Hematopoietic multipotent progenitor cell (in vitro differentiated cells): ENCODE measurements around the gene PREX1. TPM values are rescaled to one million over a fixed set of nuclear protein-coding genes. Genes with fewer than 3 reads are reported as not detected.
"Not testable (repeated sequence)": the region's sequence is repeated elsewhere in the genome, so short reads cannot be mapped to it uniquely, and the experiment has no call there.

Source experiments
- DNase-seq, 3 donors: peaks; one replicate each; pipeline ENCODE4 v3.0.0-alpha.2; 2011 to 2015; ENCODE audit warnings: low read depth in 2 of 3, low spot score in 2 of 3
- total RNA-seq: library from RNA; depleted of rRNA; stranded (reverse); fragments of >200 nt; gene quantifications from one replicate; pipeline ENCODE4 v1.2.3, GENCODE V29; 2012

PREX1 gene
- total RNA-seq, 1 donor, result 92.6 TPM

DNA sequence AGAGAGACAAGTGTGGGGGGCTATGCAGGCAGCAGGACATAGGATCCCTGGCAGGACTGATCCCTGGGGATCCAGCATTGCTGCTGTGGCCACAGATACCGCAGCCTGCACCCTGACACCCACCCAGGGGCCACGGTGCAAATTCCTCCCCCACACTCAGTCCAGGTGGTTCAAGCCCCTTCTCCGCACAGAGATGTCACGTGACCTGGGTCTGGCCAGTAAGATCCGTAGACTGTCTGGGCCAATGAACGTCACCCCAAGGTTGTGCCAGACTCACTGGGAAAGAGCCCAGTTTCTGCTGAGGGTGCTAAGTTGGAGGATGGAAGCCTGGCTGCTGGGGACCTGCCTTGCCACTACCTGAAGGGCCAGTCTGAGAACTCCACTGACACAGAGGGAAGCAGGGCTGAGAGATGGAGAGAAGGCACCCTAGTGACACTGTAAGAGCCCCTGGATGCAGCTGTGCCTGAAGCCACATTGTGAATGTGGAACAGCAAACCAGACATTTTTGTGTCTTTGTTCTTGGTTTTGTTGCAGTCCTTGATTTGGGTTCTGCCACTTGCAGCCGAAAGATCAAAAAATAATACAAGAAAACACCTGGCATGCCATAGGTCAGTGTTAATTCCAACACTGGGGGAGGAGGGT lies 228.6 kb downstream of the PREX1 start:
- no peak for DNase-seq

DNA sequence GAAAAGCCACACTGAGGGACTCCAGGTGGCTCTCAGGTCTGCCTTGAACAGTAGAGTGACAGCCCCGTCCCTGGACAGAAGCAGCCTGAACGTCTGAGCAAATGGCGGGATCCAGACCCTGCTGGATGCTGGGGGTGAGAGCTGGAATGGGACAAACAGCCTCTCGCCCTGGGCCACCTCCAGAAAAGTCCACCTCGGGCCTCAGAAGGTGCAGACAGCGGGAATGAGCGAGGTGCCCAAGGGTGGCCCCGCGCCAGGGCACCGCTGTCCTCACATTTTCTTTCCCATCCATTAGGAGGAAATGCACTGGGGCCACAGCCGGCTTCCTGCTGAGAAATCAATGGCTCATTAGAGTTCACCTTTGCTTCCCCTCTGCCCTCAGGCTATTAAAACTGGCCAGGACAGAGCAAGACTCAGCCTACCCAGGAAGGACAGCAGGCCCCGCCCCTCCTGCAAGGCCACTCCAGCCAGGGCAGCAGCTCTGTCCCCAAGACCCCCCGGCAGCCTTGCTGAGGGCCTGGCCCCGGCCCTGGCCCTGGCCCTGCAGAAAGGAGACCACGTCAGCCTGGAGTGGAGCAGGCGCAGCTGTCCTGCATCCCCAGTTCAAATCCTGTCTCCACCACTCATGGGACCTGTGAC lies 229.4 kb downstream of the PREX1 start:
- not testable (repeated sequence) for DNase-seq

DNA sequence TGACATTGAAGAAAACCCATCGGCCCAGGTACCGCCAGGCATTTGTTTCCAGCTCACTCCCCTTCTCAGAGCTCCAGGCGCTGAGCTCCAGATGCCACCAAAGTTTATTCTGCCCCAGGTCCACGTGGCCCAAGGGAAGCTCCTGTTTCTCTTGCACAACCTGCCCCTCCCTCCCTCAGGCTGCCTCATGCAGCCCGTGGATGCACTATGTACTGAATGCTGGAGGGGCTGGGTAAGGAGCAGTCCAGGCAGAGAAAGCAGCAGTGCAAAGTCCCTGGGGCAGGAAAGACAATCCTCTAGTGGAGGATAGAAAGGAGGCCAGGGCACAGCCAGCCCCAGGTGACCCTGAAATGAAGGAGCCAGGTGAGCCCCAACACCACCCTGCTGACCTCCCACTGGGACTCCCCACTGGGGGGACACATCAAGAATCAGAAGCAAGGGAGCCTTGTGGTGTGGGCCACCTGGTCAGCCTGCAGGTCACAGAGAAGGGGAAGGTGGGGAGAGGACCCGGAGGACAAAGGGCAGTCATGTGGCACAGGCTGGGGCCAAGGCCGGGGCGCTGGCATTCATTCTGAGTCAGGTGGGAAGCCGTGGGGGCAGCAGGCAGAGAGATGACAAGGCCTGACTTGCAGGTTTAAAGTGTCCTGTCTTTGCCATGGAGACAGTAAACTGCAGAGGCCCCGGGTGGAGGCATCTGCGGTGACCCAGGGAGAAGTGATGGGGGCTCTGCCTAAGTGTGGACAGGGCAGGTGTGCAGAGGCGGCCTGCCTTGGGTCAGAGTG lies 230.1 kb downstream of the PREX1 start:
- no peak for DNase-seq

DNA sequence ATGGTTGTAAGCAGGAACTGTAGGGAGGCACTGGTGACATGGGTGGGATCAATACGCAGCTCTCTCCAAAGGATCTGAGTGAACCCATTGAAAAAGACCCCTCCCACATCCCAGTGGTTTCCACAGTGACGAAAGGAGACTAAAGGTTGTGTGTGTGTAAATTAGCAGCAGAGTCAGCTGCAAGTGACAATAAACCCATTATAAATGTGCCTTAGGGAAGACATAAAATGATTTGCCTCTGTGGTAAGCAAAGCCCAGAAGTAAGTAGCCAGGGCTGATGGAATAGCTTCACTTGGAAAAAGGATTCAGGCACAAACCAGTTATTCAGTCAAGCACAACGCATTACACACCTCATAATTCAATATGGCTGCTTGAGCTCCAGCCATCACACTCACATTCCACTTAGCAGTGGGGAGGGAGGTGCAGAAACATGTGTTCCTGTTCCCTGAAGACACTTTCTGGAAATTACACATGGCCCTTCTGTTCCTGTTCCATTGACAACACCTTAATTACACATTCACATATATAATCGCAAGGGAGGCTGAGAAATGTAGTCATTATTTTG lies 231.4 kb downstream of the PREX1 start:
- no peak for DNase-seq

DNA sequence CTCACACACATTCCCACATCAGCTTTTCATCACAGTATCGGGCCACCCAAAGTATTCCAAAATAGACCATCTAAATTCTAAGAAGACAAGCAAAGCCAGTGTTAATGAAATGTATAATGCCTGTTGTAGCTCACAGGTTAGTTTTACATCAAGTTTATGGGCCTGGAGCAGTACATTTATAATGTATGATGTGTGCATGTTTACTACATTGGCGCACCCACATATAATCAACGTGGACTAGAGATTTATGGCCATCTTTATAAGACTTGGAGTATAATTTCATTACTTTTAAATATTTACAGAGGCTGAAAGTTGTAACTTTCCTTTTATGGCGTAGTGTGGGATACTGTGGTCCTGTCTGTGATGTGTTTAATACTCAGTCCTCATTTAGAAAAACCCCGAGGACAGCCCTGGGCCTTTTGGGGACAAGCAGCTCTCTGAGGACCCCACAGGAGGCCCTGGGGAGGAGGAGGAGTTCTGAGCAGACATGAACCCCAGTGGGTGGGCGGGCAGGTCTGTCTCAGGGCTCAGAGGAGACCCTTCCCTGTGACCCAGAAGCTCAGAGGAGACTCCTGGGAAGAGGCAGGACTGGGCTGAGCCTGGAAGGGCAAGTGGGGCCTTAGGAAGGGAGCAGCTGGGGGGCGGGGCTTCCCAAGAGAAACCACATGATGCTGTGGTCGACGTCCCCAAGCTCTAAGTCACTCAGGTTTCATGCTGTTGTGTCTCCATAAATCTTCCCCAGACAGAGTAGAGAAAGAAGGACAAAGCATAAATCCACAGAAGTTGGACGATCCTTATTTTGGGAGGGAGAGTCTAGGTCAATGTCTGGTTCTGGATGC lies 232.1 kb downstream of the PREX1 start:
- DNase-seq, result no peak

DNA sequence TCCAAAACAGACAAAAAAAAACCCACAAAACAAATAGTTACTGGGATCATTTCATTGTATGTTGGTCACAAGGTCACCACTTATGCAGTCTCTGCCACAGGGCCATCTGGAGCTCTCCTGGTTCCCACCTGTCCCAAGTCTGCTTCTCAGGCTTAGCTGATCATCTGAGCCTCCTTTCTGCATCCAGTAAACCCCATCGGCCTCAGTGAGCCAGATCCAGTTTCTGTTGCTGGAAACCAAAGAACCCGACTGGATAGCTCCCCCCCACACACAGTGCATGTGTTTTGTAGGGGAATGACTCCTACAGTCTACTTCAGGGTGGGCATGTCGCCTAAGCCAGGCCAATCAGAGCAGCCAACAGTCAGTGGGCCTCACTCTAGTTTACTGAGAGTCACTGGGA lies 233.3 kb downstream of the PREX1 start:
- no peak for DNase-seq

DNA sequence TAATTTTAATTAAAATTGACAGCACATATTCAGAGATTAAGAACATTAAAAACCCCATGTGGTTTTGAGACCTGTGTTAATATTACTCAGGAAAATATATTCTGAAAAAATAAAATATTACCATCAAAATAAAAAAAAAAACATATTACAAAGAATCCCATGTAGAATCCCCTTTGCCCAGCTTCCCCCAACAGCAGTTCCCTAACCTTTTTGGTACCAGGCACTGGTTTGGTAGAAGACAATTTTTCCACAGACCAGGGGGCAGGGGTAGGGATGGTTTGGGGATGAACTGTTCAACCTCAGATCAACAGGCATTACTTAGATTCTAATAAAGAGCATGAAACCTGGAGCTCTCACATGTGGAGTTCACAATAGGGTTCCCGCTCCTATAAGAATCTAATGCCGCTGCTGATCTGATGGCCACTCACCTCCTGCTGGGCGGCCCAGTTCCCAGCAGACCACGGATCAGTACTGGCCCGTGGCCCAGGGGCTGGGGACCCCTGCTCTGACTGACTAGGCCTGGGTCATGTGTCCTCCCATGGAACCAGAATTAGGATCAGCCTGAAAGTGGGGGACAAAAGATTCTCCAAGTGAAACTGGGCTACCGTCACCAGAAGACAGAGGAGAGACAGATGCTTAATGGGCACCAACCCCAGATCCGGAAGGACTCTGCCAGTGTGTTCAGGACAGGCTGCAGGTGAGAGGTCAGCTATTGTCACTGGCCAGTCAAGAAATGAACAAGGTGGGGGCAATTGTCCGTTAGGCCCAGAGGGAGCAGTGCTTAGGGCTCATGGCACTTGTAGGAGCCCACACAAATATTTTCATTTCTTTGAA lies 235.5 kb downstream of the PREX1 start:
- no peak for DNase-seq

- no peak for DNase-seq
Measured at GRCh38 chr20:48586730-48587129, 241.1 kb downstream of the PREX1 start.

DNA sequence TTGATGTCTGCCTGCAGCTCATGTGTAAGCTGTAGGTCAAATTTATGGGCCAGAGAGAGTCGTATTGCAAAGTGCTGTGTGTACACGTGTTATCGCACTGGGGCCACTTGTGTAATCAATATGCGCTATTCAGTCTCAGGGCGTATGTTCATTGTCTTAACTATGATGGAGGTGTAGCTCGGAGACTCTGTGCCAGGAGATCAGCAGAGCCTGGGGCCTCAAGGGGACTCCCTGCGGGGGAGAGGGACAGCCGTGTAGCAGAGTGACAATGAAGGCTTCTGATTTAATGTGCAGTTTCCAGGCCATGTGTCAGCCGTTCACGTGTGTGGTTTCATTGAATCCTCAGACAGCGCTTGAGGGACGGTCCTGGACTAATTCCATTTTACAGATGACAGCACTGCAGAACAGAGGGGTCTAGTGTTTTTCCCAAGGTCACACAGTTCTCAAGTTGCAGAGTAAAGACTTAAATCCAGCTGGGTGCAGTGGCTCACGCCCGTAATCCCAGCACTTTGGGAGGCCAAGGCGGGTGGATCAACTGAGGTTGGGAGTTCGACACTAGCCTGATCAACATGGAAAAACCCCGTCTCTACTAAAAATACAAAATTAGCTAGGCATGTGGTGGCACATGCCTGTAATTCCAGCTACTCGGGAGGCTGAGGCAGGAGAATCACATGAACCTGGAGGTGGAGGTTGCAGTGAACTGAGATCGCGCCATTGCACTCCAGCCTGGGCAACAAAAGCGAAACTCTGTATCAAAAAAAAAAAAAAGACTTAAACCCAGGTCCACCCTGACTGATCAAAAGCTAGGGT lies 242.5 kb downstream of the PREX1 start:
- DNase-seq, result no peak

DNA sequence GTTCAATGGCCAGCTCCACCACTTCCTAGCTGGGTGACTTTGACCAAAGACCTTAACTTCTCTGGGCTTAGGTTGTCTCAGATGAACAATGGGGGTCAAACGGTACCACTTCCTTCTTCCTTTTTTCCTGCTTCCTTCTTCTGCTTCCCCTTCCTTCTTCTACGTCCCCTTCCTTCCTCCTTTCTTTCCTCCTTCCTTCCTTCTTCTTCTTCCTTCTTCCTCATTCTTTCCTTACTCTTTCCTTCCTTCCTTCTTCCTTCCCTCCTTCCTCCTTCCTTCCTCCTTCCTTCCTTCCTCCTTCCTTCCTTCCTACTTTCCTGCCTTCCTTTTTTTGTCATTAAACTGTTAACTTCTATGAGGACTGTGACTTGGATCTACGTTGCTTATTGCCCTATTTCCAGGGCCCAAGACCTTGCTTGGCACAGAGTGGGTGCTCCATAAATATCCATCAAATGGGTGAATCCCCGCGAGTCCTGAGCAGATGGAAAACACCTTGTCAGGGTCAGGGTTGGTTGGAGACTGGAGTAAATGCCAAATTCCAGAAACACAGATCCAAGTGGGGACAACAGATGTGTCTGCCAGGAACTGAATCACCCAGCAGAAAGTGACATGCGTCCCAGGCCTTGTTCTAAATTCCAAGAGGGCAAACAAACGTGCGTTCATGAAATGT lies 243.3 kb downstream of the PREX1 start:
- DNase-seq, result no peak

DNA sequence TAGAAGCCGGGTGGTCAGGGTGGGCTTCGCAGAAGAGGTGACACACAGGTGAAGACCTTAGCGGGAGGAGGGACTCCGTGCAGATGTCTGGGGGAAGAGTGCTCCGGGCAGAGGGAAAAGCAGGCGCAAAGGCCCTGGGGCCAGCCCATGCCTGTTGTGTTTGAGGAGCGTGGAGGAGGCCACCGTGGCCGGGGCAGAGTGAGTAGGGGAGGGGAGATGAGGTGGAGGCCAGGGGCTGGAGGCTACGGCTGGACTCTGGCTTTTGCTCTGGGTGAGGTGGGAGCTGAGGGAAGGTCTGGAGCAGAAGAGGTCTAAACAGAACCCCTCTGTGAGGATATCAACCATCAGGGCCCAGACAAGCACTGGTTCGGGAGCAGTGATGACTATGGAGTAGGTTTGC lies 244.0 kb downstream of the PREX1 start:
- DNase-seq, result no peak

- no peak for DNase-seq
Measured at GRCh38 chr20:48583171-48583570, 244.6 kb downstream of the PREX1 start.

DNA sequence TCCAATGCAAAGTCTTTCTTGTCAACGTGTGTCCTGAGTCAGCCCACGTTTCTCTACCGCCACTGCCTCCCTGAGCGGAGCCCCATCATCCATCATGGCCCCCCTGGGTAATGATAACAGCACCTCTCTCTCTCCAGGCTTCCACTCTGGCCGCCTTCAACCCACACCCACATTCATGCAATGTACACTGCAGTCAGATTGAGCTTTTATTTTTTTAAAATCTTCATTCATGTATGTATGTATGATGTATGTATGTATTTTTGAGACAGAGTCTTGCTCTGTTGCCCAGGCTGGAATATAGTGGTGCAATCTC lies 245.2 kb downstream of the PREX1 start:
- no peak for DNase-seq

DNA sequence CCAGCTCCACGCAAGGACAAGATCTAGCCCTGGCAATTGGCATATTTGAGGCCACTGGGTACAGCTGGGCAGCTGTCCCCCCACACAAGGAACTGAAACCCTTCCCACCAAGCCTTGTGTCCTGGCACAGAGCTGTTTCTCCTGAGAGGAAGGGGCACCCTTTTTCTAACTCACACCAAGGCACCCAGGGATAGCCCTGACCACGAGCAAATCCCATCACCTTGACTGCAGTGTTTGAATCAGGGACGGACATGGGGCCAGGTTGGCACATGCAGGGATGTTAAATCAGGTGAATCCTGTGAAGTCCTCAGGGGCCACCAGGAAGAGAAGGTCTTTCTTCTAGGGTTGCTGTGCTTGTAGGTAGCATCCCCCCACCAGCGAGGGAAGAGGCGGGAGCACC lies 246.6 kb downstream of the PREX1 start:
- DNase-seq, result no peak

- DNase-seq, result no peak
Measured at GRCh38 chr20:48578397-48579098, 249.3 kb downstream of the PREX1 start.

DNA sequence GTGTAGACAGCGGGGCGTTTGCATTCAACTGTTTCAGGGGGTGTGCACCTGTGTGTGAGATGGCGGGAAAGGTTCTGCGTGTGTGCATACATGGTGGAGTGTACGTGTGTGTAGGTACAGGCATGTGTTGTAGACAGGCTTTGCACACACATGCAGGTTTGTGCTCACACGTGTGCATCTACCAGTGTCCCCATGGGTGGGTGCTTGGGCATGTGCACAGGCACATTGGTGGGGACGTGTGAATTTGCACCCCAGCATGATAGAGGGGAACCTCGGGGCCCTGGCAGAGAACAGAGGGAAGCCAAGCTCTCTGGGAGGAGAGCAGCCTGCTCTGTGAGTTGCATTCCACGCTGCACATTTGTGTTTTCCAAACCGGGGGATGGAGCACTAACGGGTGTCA lies 250.2 kb downstream of the PREX1 start:
- no peak for DNase-seq

DNA sequence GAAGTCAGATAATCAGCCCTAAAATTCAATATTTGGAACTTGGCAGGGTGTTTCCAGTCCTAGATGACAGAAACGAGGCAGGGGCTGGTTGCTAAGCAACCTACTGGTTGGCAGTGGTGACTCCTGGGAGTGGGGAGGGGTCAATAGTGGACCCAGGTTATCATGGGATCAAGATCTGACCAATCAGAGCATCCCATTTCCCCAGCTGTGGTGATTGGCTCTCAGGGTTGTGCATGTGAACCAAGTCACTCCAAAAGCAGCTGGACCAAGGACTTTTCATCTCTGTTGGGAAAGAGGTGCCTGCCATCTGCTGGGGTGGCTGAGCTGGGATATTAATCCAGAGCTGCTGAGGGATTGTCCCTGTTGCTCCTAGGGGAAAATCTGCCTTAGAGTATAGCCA lies 253.4 kb downstream of the PREX1 start:
- DNase-seq, result no peak
